ENCODE measurements around the gene APOBEC3F.
A peak's percentile ranks its signal among the peaks of the same experiment; 100 is the strongest.
"Not testable (repeated sequence)": the region's sequence is repeated elsewhere in the genome, so short reads cannot be mapped to it uniquely, and the experiment has no call there.

The APOBEC3F gene

DNA sequence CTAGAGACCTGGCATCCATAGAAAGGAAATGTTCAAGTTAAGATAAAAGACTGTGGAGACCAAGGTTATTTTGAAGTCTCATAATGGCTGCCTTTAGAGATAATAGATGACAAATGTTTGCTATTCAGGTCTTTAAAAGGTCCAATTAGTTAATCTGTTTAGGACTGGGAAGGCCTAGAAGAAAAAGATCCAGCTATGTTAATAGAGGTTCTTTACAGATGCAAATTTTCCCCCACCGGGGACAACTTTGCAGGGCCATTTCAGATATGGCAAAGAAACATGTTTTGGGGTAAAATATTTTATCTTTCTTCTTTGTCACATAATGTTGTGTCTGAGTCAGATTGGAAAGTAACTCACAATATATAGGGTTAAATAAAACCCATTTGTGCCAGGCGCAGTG is 33.3 kb downstream of the APOBEC3F start:
- DNase-seq (ENCODE audit: low spot score), result no peak

- DNase-seq (ENCODE audit: low spot score), result not testable (repeated sequence)
These were observed 35.7 kb downstream of the APOBEC3F start for GRCh38 chr22:39076155-39077025.

- DNase-seq (ENCODE audit: low spot score), result peak; percentile 7
These were observed 36.6 kb downstream of the APOBEC3F start, which contains the start of gene APOBEC3G for GRCh38 chr22:39077026-39077840. Gene APOBEC3G (plus strand): TSS chr22:39077275. CDS start chr22:39077362, 87 bp downstream.

DNA sequence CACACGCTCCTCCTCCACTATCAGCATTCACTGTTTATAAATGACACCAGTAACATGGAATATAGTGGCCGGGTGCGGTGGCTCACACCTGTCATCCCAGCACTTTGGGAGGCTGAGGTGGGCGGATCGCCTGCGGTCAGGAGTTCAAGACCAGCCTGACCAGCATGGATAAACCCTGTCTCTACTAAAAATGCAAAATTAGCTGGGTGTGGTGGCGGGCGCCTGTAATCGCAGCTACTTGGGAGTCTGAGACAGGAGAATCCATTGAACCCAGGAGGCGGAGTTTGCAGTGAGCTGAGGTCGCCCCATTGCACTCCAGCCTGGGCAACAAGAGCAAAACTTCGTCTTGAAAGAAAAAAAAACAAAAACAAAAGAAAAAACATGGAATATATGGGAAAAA is 37.2 kb downstream of the APOBEC3F start:
- DNase-seq (ENCODE audit: low spot score), result not testable (repeated sequence)

DNA sequence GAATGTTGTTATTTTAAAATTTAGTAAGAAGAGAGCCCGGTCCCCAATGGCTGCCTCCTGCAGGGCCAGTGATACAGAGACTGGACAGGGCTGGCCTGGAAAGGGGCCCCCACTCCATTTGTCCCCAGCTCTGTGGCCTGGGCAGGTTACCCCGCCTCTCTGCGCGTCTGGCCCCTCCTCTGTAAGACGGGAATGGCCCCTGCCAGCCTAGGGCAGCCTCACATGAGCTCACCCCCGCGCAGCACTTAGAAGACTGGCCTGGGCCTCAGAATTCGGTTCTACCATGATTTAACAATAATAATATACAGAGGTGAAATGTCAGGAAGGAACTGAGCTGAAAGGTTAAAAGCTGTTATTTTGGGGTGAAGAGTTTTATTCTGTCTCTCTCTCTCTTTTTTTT is 37.7 kb downstream of the APOBEC3F start:
- no peak for DNase-seq (ENCODE audit: low spot score)

DNA sequence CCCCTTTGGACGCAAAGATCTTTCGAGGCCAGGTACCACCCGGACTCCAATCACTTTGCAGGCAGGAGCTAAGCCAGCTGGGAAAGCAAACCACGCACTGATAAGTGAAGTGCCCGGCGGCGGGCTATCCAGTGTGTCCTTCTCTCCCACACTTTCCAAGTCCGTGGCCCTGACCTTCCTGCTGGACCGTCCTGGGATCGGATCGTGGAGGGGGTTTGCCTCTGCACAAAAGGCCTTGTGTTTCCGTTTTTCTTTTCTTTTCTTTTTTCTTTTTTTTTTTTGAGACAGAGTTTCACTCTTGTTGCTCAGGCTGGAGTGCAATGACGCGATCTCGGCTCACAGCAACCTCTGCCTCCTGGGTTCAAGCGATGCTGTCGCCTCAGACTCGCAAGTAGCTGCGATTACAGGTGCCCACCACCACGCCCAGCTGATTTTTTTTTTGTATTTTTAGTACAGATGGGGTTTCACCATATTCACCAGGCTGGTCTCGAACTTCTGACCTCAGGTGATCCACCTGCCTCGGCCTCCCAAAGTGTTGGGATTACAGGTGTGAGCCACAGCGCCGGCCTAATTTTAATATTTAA is 38.5 kb downstream of the APOBEC3F start:
- DNase-seq (ENCODE audit: low spot score), result not testable (repeated sequence)

- DNase-seq (ENCODE audit: low spot score), result no peak
These were observed 39.5 kb downstream of the APOBEC3F start for GRCh38 chr22:39080052-39080762.

GRCh38 chr22:39081016-39081415 is 40.4 kb downstream of the APOBEC3F start:
- no peak for DNase-seq (ENCODE audit: low spot score)

GRCh38 chr22:39081598-39081997 is 40.9 kb downstream of the APOBEC3F start:
- DNase-seq (ENCODE audit: low spot score), result no peak

- no peak for DNase-seq (ENCODE audit: low spot score)
These were observed 42.8 kb downstream of the APOBEC3F start for GRCh38 chr22:39083212-39084165.

DNA sequence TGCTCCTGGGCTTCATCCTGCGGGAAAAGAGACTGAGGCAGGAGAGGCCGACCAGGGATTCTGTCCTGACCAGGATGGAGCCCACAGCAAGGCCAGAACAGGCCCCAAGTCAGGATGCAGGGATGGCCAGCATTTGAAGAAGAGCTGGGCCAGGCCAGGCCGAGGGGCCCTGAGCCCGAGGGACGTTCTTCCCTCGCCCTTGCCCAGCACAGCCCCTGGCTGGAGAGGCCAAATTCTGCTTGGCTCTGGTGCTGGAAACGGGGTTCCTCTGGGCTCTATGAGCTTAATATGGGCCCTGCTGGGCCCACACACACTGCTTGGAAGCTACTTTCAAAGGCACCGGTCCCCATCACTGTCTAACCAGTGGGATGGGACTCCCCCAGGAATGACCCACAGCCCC is 44.0 kb downstream of the APOBEC3F start:
- no peak for DNase-seq (ENCODE audit: low spot score)

GRCh38 chr22:39087098-39087497 is 46.4 kb downstream of the APOBEC3F start:
- DNase-seq (ENCODE audit: low spot score), result no peak

DNA sequence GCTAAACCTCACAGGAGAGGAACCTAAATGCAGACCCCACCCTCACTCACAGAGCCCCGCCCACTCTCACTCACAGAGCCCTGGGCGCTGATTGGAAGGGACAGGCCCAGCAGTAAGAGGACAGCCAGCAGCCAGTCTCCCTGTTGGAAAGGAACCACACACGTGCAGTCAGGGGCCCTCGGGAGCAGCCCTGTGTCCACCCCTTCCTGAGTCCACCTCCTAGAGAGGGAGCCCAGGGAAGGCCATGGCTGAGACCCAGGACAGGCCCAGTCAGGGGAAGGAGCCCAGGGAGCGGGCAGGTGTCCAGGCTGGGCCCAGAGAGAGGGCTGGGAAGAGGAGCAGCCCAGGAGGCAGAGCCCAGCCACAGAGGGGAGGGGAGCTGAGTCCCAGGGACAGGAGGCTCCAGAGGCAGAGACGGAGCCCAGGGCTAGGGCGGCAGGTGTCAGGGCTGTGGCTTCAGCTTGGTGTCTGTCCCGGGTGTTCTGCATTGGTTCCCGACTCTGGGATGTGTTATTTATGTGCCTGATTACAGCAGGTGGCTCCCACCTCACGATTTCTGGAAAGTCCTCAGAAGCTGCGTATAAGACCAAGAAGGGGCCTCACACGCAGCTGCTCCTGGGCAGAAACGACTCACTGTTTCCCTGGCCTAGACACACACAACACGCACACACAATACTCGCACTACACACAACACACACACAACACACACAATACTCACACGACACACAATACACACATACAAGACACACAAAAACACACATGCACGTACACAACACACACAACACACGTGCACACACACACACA is 47.4 kb downstream of the APOBEC3F start:
- DNase-seq (ENCODE audit: low spot score), result no peak

DNA sequence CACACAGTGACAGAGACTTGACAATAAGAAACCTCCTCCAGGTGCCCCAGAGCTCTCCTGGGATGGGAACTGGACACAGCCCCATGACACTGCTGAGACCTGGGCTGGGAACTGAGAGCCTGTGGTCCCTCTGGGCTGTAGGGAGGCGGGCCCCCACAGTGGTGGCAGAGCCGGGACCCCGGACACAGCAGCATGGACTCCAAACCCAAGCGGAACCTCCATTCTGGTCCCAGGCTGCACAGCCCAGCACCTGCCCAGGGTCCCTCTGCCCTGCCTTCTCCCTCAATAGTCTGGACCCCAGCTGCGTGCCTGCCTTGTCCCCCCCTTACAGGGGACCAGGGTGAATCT is 48.0 kb downstream of the APOBEC3F start:
- no peak for DNase-seq (ENCODE audit: low spot score)

- DNase-seq (ENCODE audit: low spot score), result no peak
These were observed 49.3 kb downstream of the APOBEC3F start for GRCh38 chr22:39089928-39090327.

GRCh38 chr22:39090426-39091064 is 49.9 kb downstream of the APOBEC3F start:
- DNase-seq (ENCODE audit: low spot score), result no peak

GRCh38 chr22:39091126-39092081 is 50.7 kb downstream of the APOBEC3F start:
- no peak for DNase-seq (ENCODE audit: low spot score)

GRCh38 chr22:39092111-39092862 is 51.6 kb downstream of the APOBEC3F start:
- no peak for DNase-seq (ENCODE audit: low spot score)

All from kidney capillary endothelial cell (primary cell).